Coronary artery (tissue), 2 donors: Measurements from ENCODE around the gene KAZALD1.

ENCODE experiments used
- DNase-seq: peaks from one replicate; pipeline ENCODE4 v3.0.0-alpha.2; 2017; ENCODE audit warnings: low spot score
- H3K27ac ChIP-seq, 2 donors: fragments of 200-600 bp; sonication (generic); one replicate each; pipeline ENCODE4 v1.5.1; 2016 to 2019
- H3K4me3 ChIP-seq: fragments of 200-600 bp; sonication (generic); 2 replicates; pipeline ENCODE4 v1.5.1; 2016; ENCODE audit warnings: mild to moderate bottlenecking, moderate library complexity
- TF ChIP-seq, protein P1 (sequence below): fragments of 200-600 bp; sonication (generic); IDR thresholded peaks from one replicate; pipeline ENCODE4 v1.5.1; 2019; ENCODE audit warnings: antibody characterized with exemption

KAZALD1 gene

GRCh38 chr10:101021692-101022251, 40.0 kb upstream of the KAZALD1 start:
- H3K27ac ChIP-seq = no peak overlapping the region
- H3K4me3 ChIP-seq = no peak overlapping the region
- no peak for DNase-seq
- TF ChIP-seq, protein P1, sequence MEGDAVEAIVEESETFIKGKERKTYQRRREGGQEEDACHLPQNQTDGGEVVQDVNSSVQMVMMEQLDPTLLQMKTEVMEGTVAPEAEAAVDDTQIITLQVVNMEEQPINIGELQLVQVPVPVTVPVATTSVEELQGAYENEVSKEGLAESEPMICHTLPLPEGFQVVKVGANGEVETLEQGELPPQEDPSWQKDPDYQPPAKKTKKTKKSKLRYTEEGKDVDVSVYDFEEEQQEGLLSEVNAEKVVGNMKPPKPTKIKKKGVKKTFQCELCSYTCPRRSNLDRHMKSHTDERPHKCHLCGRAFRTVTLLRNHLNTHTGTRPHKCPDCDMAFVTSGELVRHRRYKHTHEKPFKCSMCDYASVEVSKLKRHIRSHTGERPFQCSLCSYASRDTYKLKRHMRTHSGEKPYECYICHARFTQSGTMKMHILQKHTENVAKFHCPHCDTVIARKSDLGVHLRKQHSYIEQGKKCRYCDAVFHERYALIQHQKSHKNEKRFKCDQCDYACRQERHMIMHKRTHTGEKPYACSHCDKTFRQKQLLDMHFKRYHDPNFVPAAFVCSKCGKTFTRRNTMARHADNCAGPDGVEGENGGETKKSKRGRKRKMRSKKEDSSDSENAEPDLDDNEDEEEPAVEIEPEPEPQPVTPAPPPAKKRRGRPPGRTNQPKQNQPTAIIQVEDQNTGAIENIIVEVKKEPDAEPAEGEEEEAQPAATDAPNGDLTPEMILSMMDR = no peak

GRCh38 chr10:101022967-101023705, 38.7 kb upstream of the KAZALD1 start:
- TF ChIP-seq, protein P1 = no peak
- no peak for DNase-seq
- H3K4me3 ChIP-seq = no peak overlapping the region
- no peak overlapping the region for H3K27ac ChIP-seq

DNA sequence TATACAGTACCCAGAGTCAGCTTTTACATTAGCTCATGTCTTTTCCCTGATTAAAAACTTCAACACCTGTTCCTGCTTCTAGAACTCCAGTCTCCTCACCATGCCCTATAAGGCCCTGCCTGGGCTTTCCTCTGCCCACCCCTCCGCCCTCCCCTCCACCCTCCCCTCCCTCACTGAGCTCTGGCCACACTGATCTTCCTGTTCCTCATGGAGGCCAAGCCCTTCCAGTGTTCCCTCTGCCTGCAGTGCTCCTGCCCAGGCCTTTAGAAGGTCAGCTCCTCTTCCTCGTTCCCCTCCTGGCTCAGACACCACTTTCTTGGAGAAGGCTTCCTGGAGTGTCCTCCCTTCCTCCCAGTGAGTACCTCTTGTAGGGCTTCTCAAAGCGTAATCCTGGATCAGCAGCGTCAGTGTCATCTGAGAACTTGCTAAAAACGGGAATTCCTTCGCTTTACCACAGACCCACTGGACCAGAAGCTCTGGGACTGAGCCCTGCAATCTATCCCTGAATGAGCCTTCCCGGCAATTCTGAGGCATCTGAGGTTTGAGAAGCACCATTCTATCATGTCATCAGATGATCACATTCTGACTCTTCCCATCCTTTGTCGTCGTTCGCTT, 34.6 kb upstream of the KAZALD1 start:
- DNase-seq = no peak
- Histone ChIP-seq H3K27ac (no peak overlapping the region), H3K4me3 (no peak overlapping the region)
- TF ChIP-seq, protein P1 = no peak

DNA sequence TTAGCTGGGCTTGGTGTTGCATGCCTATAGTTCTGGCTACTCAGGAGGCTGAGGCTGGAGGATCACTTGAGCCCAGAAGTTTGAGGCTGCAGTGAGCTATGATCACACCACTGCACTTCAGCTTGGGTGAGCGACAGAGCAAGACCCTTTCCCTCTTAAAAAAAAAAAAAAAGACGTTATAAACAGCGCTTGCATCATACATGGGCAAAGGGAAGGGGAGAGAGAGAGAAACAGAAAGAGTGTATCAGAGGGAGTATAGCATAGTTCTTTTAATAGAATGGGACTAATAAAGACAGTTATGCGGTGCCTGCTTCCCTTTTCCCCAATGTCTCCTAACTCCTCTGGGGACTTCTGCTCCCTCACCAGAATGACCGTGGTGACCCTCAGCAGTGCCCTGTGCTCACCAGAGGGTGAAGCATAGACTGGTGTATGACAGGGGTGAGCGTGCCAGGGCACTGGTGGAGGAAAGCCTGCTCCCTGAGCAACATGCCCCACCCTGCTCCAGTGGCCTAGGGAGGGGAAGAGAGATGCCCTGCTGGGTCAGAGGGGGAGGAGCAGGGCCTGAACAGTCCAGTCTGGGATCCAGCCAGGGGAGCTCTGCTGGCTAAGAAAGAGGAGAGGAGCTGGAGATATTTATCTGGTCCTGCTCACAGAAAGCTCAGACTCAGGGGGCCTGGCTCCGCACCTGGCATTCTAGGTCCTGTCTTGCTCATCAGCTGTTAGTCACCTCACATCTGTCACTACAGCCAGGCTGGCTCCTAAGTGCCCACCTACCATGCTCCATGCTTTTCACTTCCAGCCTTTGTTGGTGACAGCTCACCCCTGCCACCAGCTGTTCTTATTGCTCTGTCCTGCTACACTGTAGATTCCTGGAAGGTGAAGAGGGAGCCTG, 33.1 kb upstream of the KAZALD1 start:
- no peak for DNase-seq
- no peak overlapping the region for H3K4me3 ChIP-seq
- TF ChIP-seq, protein P1 = no peak
- no peak overlapping the region for H3K27ac ChIP-seq

DNA sequence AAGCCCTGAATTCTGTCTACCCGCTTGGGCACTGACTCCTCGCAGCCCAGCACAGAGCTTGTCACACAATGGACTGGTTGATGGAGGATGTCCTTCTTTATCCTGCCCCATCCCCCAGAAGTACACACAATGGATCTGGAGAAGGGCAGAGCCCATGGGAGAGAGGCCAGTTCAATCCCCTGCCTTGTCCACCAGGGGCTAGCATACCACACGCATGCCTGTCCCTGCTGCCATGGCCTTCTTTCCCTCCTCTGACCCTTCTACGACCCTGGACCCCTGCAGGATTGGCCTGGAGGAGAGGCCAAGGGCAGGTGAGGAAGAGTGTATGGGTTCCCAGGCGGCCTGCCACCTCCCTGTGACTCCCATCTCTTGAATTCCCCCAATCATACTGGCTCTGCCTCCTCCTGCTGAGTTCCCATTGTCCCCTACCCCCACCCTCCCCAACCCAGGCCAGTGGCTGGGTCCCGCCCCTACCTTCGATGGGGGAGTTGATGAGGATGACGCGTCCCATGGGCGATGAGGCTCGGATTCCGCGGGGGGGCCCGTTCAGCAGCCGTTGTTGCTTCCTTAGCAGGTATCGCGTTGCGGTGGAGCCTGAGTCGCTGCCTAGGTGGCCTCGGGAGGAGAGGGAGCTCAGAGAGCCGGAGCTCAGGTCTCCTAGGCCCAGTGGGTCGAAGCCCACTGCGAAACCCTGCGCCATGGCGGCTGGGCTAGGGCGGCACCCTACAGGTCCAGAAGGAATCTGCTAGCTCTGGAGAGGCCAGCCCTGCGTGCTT, 32.1 kb upstream of the KAZALD1 start:
- no peak overlapping the region for H3K27ac ChIP-seq
- H3K4me3 ChIP-seq = no peak overlapping the region
- TF ChIP-seq, protein P1 = no peak
- DNase-seq = no peak

GRCh38 chr10:101030496-101031127, 31.2 kb upstream of the KAZALD1 start:
- no peak for DNase-seq
- TF ChIP-seq, protein P1 = no peak
- Histone ChIP-seq H3K4me3 (peak overlapping the region; percentile 76), H3K27ac (peak overlapping the region; percentile 95 to 100)
